ENCODE results near the gene POLD1.

POLD1 gene

GRCh38 chr19:50394017-50394416, 9.9 kb downstream of the POLD1 start:
- DNase-seq = no peak

DNA sequence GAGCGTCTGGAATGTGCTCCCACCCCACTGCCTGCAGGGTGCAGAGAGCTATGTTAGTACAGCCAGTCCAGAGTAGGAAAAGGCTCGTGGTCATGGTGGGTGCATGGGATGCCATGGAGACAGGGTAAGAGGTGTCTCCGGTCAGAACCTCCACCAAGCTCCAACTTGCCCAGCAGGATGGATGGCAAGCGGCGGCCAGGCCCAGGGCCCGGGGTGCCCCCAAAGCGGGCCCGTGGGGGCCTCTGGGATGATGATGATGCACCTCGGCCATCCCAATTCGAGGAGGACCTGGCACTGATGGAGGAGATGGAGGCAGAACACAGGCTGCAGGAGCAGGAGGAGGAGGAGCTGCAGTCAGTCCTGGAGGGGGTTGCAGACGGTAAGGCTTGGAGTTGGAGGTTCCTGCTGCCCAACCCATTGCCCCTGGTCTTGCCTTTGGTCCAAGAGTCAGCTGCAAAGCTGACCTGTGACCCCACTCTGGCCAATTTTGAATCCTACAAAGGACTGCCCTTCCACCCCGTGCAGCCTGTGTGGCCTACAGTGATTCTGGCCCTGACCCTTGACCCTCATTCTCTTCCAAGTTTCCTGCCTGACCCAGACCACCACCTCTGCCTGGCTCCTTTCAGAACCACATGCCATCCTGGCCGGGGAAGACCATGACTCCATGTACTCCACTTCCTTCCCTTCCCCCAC, 14.7 kb downstream of the POLD1 start:
- no peak for DNase-seq

DNA sequence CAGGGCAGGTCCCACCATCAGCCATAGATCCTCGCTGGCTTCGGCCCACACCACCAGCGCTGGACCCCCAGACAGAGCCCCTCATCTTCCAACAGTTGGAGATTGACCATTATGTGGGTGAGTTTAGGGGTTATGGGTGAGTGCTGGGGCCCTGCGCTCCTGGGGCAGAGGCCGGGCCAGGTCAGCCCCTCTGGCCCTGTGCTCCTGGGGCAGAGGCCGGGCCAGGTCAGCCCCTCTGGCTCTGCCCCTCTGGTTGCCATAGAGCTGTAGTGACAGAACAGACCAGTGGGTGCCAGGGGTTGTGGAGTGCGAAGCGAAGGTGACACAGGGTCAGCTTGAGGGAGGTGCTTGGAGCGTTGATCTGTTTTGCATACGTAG, 15.2 kb downstream of the POLD1 start:
- DNase-seq = no peak

GRCh38 chr19:50401605-50402450, 17.7 kb downstream of the POLD1 start:
- no peak for DNase-seq

DNA sequence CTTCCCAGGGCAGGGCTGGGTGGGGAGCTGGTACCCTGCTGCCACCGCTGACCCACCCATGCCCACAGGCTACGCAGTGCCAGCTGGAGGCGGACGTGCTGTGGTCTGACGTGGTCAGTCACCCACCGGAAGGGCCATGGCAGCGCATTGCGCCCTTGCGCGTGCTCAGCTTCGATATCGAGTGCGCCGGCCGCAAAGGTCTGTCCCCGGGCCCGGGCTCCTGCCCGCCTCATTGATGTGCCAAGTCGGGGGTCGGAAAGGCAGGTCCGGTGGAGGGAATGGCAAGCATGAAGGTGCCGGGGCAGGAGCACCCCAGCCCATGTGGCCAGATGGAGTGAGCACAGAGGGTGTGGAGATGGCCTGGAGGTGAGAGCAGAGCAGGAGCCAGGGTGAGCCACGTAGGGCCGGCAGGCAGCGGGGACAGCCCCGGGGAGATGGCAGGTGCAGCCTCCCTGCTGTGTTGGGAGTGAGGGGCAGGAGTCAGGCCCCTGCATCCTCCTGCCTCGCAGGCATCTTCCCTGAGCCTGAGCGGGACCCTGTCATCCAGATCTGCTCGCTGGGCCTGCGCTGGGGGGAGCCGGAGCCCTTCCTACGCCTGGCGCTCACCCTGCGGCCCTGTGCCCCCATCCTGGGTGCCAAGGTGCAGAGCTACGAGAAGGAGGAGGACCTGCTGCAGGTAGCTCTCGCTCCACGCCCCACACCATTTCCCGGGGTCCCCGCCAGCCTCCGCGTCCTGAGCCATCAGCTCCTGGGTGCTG, 18.6 kb downstream of the POLD1 start:
- no peak for DNase-seq

DNA sequence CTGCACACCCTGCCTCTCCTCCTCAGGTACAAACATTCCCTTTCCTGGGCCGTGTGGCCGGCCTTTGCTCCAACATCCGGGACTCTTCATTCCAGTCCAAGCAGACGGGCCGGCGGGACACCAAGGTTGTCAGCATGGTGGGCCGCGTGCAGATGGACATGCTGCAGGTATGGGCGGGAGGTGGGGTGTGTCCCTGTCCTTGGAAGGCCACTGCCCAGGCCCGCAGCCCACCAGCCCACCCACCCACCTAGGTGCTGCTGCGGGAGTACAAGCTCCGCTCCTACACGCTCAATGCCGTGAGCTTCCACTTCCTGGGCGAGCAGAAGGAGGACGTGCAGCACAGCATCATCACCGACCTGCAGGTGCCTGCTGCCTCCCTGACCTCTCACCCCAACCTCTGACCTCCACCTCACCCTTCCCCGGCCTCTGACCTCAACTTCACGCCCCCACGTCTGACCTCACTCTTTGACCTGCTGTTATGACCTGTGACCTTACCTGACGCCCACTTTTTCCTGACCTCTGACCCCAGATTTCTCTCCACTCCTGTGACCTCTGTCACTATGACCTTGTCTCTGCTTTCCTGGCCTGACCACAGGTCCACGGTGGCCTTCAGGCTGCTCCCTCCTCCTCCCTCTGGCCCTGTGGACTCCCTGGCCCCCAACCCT, 22.1 kb downstream of the POLD1 start:
- DNase-seq = no peak

- no peak for DNase-seq
Observed at GRCh38 chr19:50406829-50407228, 22.7 kb downstream of the POLD1 start.

GRCh38 chr19:50409347-50409746, 25.2 kb downstream of the POLD1 start:
- no peak for DNase-seq

DNA sequence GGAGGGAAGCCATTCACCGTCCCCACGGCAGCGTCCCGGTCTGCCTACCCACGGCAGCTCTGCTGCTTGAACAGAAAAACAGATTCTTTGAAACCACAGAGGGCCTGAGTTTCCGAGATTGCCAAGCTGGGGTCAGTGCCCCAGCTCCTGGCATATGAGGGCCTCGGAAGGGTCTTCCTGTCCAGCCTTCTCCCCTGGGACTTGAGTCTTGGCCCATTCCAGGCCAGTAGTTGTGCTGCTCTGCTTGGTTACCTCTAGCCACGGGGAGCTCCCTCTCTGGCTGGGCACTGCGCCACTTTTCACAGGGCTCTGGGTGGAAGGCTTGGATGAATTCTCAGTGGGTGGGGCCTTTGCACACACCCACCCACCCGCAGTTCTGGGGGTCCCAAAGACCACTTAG, 26.0 kb downstream of the POLD1 start:
- no peak for DNase-seq

- no peak for DNase-seq
Observed at GRCh38 chr19:50412419-50412818, 28.3 kb downstream of the POLD1 start.

DNA sequence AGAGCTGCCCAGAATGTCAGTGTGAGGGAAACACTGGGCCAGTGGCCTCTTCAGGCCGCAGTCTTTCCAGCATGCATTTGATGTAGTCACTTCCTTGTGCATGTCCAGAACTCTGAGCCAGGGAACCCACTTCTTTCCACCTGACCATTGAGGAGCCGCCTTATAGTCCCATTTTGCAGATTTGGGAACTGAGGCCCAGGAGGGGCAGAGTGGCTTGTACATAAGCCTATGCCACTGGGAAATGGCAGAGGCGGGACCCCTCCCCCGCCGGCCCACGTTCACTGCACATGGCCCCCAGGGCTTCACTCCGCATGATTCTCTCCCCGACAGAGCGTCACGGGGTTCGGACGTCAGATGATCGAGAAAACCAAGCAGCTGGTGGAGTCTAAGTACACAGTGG, 28.9 kb downstream of the POLD1 start:
- DNase-seq = no peak

DNA sequence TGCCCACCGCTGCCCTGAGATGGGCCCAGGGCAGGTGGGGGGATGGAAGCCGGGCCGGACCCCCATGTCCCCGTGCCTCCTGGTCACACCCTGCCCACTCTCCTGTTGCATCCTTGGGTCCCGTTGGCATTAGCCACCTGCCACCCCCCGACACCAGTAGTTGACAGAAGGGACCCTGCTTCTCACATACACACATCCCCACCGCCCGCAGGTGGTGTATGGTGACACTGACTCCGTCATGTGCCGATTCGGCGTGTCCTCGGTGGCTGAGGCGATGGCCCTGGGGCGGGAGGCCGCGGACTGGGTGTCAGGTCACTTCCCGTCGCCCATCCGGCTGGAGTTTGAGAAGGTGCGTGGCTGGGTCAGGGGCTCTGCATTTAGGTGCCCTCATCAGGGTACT, 29.4 kb downstream of the POLD1 start:
- no peak for DNase-seq

DNA sequence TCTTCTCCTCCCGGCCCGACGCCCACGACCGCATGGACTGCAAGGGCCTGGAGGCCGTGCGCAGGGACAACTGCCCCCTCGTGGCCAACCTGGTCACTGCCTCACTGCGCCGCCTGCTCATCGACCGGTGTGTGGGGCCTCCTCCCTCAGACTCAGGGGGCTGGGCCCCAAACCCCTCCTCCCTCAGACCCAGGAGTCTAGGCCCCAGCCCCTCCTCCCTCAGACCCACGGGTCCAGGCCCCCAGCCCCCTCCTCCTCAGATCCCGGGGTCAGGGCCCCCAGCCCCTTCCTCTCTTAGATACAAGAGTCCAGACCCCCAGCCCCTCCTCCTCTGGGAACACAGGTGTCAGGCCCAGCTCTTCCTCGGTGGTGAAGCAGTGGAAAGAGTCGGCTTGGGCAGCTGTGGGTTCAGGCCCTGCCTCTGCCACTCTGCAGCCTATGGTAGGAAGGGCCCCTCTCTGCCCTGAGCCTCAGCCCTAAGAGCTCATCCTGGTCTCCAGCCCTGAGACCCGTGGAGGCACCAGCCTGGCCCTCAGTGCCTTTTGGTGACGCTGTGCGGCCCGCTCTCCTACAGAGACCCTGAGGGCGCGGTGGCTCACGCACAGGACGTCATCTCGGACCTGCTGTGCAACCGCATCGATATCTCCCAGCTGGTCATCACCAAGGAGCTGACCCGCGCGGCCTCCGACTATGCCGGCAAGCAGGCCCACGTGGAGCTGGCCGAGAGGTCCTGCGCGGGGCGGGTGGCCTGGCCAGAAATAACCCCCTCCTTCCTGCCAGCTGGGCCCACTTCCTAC, 30.9 kb downstream of the POLD1 start:
- no peak for DNase-seq

DNA sequence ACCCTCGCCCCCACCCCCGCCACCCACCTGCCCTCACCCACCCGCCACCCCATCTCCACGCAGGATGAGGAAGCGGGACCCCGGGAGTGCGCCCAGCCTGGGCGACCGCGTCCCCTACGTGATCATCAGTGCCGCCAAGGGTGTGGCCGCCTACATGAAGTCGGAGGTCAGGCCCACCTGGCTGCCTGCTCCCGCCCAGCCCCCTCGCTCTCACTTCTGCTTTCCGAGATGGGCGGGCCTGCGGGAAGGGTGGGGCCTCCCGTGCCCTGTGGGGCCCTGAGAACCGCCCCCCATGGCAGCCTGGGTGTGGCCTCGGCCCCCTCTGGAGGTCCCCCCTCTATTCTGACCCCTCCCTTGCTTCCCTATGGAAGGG, 31.5 kb downstream of the POLD1 start:
- DNase-seq = no peak

DNA sequence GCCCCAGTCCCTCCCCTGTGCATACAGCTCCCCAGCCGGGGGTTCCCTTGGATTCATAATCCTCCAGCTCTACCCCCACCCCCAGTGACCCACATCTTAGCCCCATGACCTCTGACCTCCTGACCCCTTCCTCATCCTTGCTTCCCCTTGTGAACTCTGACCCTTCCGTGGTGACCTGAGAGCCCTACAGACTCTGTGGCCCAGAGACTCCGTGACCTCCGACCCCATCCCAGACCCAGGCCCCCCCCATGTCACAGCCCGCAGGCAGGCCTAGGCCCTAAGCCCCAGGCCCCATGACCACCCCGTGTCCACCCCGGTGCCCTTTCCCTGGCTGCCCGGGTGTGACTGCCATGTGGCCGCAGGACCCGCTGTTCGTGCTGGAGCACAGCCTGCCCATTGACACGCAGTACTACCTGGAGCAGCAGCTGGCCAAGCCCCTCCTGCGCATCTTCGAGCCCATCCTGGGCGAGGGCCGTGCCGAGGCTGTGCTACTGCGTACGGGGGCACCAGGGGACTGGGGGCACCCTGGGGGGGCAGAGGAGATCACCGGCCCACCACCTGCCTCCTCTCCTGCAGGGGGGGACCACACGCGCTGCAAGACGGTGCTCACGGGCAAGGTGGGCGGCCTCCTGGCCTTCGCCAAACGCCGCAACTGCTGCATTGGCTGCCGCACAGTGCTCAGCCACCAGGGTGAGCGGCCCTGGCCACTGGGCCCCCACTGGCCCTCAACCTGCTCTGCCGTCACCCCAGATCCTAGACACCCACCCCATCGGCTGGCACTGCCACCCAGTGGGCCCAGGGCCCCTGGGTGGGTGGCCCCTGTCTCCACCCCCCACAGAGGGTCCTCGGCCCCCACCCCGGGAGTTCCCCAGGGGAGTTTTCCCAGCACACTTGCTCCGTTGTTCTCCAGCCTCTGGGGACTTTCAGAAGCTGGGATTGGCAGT, 32.2 kb downstream of the POLD1 start:
- DNase-seq = no peak

- DNase-seq = no peak
Observed at GRCh38 chr19:50417111-50418081, 33.2 kb downstream of the POLD1 start.

GRCh38 chr19:50418176-50419021, 34.3 kb downstream of the POLD1 start, which contains the start of gene SPIB:
Gene SPIB (plus strand): TSS chr19:50418938. CDS start chr19:50418963, 25 bp downstream.
- no peak for DNase-seq

- no peak for DNase-seq
Observed at GRCh38 chr19:50419022-50419579, 35.0 kb downstream of the POLD1 start.
